Smooth muscle cell (in vitro differentiated cells): ENCODE results near the gene TEFM. TPM values are rescaled to one million over a fixed set of nuclear protein-coding genes. Genes with fewer than 3 reads are reported as not detected.

Source experiments
- DNase-seq: peaks from one replicate; lab custom pipeline; 2025; ENCODE audit not compliant: unreplicated experiment; lab: John Stamatoyannopoulos, UW
- H2AFZ ChIP-seq: fragments of 200-600 bp; sonication (generic); 2 replicates; pipeline ENCODE4 v1.6.0; 2016; ENCODE audit warnings: antibody characterized with exemption, low read depth, mild to moderate bottlenecking
- H3F3A ChIP-seq: fragments of 200-600 bp; sonication (generic); 2 replicates; pipeline ENCODE4 v1.6.0; 2017; ENCODE audit warnings: antibody characterized with exemption, low read depth
- H3K27ac ChIP-seq: fragments of 200-600 bp; sonication (generic); 2 replicates; pipeline ENCODE4 v1.5.1; 2016; ENCODE audit warnings: low read depth, mild to moderate bottlenecking
- H3K27me3 ChIP-seq: fragments of 200-600 bp; sonication (generic); 2 replicates; pipeline ENCODE4 v1.6.1; 2016; ENCODE audit warnings: low read depth, mild to moderate bottlenecking
- H3K36me3 ChIP-seq: fragments of 200-600 bp; sonication (generic); 2 replicates; pipeline ENCODE4 v1.5.1; 2016; ENCODE audit warnings: low read depth
- H3K4me1 ChIP-seq: fragments of 200-600 bp; sonication (generic); 2 replicates; pipeline ENCODE4 v1.5.1; 2016; ENCODE audit warnings: low read depth
- H3K4me2 ChIP-seq: fragments of 200-600 bp; sonication (generic); 2 replicates; pipeline ENCODE4 v1.6.0; 2016; ENCODE audit warnings: mild to moderate bottlenecking
- H3K4me3 ChIP-seq: fragments of 200-600 bp; sonication (generic); 2 replicates; pipeline ENCODE4 v1.5.1; 2016; ENCODE audit warnings: mild to moderate bottlenecking
- H3K79me2 ChIP-seq: fragments of 200-600 bp; sonication (generic); 2 replicates; pipeline ENCODE4 v1.6.0; 2016; ENCODE audit warnings: low read depth, mild to moderate bottlenecking
- H3K9ac ChIP-seq: fragments of 200-600 bp; sonication (generic); 2 replicates; pipeline ENCODE4 v1.6.0; 2016; ENCODE audit warnings: low read depth
- H3K9me3 ChIP-seq: fragments of 200-600 bp; sonication (generic); replicated peaks from 2 replicates; pipeline ENCODE4 v1.5.1; 2016; ENCODE audit warnings: low read depth
- H4K20me1 ChIP-seq: fragments of 200-600 bp; sonication (generic); 2 replicates; pipeline ENCODE4 v1.6.0; 2016; ENCODE audit warnings: low read depth
- CTCF ChIP-seq: fragments of 200-600 bp; sonication (generic); IDR thresholded peaks from 2 replicates; pipeline ENCODE4 v1.5.1; 2017; ENCODE audit warnings: borderline replicate concordance, mild to moderate bottlenecking, antibody characterized with exemption; ENCODE audit not compliant: insufficient read depth, poor library complexity, severe bottlenecking
- WGBS: methylation state at CpG from one replicate; pipeline ENCODE4 v1.1.7; 2016; ENCODE audit warnings: low lambda C conversion rate; 5-methylcytosine and 5-hydroxymethylcytosine counted together
- polyA plus RNA-seq: library from polyadenylated mRNA; unstranded; fragments of >200 nt; fragmentation: Nextera tagmentation; extraction: Ambion mirVana; gene quantifications from 2 replicates; pipeline ENCODE4 v1.2.1, GENCODE V29; 2016
- total RNA-seq: library from RNA; depleted of rRNA; stranded (reverse); fragments of >200 nt; gene quantifications from 2 replicates; pipeline ENCODE4 v1.2.3, GENCODE V29; 2014

The TEFM gene
- total and polyA plus RNA-seq, 2 experiments from 2014 or later = 4.9 to 6.1 TPM

DNA sequence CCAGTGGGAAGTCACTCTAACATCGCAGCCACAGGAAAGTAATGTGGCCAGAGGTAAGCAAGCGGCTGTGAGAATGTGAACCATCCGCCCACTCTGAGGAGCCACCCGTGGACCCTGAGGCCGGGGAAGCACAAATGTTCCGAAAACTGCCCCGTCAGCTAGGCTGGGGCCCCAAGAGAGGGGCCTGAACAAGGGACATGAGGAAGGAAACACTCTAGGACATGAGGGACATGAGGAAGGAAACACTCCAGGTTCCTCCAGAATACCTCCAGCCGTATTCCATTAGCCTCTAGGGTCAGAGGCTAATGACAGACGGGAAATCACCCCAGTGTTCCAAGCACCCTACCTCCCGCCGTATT is 317 bp downstream of the TEFM start:
- no peaks in the 10 kb centered on the region for H3F3A ChIP-seq
- H3K4me1 ChIP-seq = peaks cover 12% of the 10 kb centered on the region
- H3K36me3 ChIP-seq = no peaks in the 10 kb centered on the region
- peak overlapping the region; percentile 98 for H2AFZ ChIP-seq
- TF ChIP-seq CTCF = no peak
- peaks cover 25% of the 10 kb centered on the region for H3K79me2 ChIP-seq
- 3% methylated on average over 11 of the region's 11 CpGs for WGBS
- H4K20me1 ChIP-seq = peaks cover 5% of the 10 kb centered on the region
- no peak for DNase-seq
- H3K9ac ChIP-seq = peak overlapping the region; percentile 82
- no peaks in the 10 kb centered on the region for H3K9me3 ChIP-seq
- peak overlapping the region; percentile 72 for H3K27ac ChIP-seq
- peak overlapping the region; percentile 96 for H3K4me2 ChIP-seq
- peak overlapping the region; percentile 90 for H3K4me3 ChIP-seq
- H3K27me3 ChIP-seq = no peaks in the 10 kb centered on the region

GRCh38 chr17:30897311-30897710 is 8.7 kb downstream of the TEFM start:
- no peak for TF ChIP-seq CTCF
- Histone ChIP-seq H3K4me3 (no peak overlapping the region), H3F3A (no peaks in the 10 kb centered on the region), H3K9me3 (no peaks in the 10 kb centered on the region), H3K36me3 (no peaks in the 10 kb centered on the region), H3K27me3 (no peaks in the 10 kb centered on the region), H3K9ac (no peak overlapping the region), H4K20me1 (peaks cover 12% of the 10 kb centered on the region), H2AFZ (no peak overlapping the region), H3K4me1 (no peaks in the 10 kb centered on the region), H3K79me2 (no peaks in the 10 kb centered on the region), H3K4me2 (no peak overlapping the region), H3K27ac (no peak overlapping the region)
- DNase-seq = no peak
- over 99% methylated on average over 5 of the region's 5 CpGs for WGBS

GRCh38 chr17:30894236-30894635 is 11.8 kb downstream of the TEFM start:
- H3K9ac ChIP-seq = no peak overlapping the region

More at GRCh38 chr17:30894236-30894635, 11.8 kb downstream of the TEFM start:
- no peak overlapping the region for H3K27ac ChIP-seq
- H2AFZ ChIP-seq = no peak overlapping the region
- DNase-seq = no peak
- no peak overlapping the region for H3K4me2 ChIP-seq
- H3K9me3 ChIP-seq = no peaks in the 10 kb centered on the region
- H3K4me3 ChIP-seq = no peak overlapping the region
- H3K36me3 ChIP-seq = no peaks in the 10 kb centered on the region
- H3K27me3 ChIP-seq = no peaks in the 10 kb centered on the region
- H4K20me1 ChIP-seq = no peaks in the 10 kb centered on the region
- no peaks in the 10 kb centered on the region for H3K79me2 ChIP-seq
- no peaks in the 10 kb centered on the region for H3K4me1 ChIP-seq
- TF ChIP-seq CTCF = no peak
- WGBS = 98% methylated on average over 3 of the region's 3 CpGs
- H3F3A ChIP-seq = no peaks in the 10 kb centered on the region
